H9 (cell line): ENCODE data around the gene CLDN10. TPM values are rescaled to one million over a fixed set of nuclear protein-coding genes. Genes with fewer than 3 reads are reported as not detected.

Experiments
- DNase-seq: peaks from one replicate; pipeline ENCODE4 v3.0.0-alpha.2; 2017
- H2AFZ ChIP-seq: one replicate; pipeline ENCODE4 v1.6.1; 2013; ENCODE audit warnings: mild to moderate bottlenecking, low read length, control low read depth, moderate library complexity
- H2AK5ac ChIP-seq: 2 replicates; pipeline ENCODE4 v1.6.1; 2013; ENCODE audit warnings: low read length, control low read depth, mixed read lengths; ENCODE audit not compliant: insufficient read length
- H2BK120ac ChIP-seq: one replicate; pipeline ENCODE4 v1.6.1; 2013; ENCODE audit warnings: low read depth, mild to moderate bottlenecking, low read length, control low read depth, inconsistent platforms; ENCODE audit not compliant: poor library complexity, severe bottlenecking
- H2BK12ac ChIP-seq: 2 replicates; pipeline ENCODE4 v1.6.1; 2013; ENCODE audit warnings: low read length, control low read depth, mixed read lengths, low read depth; ENCODE audit not compliant: insufficient read length
- H2BK15ac ChIP-seq: 2 replicates; pipeline ENCODE4 v1.6.1; 2013; ENCODE audit warnings: low read depth, low read length, control low read depth
- H2BK20ac ChIP-seq: one replicate; pipeline ENCODE4 v1.6.1; 2013; ENCODE audit warnings: low read depth, mild to moderate bottlenecking, low read length, control low read depth, inconsistent platforms; ENCODE audit not compliant: poor library complexity, severe bottlenecking
- H2BK5ac ChIP-seq: 2 replicates; pipeline ENCODE4 v1.6.1; 2013; ENCODE audit warnings: low read length, control low read depth, mixed read lengths; ENCODE audit not compliant: insufficient read length
- H3K14ac ChIP-seq: 2 replicates; pipeline ENCODE4 v1.6.1; 2013; ENCODE audit warnings: low read length, control low read depth; ENCODE audit not compliant: insufficient read depth
- H3K18ac ChIP-seq: 2 replicates; pipeline ENCODE4 v1.6.1; 2013; ENCODE audit warnings: low read depth, mild to moderate bottlenecking, mixed read lengths, low read length, control low read depth; ENCODE audit not compliant: insufficient read length
- H3K23ac ChIP-seq: 2 replicates; pipeline ENCODE4 v1.6.1; 2013; ENCODE audit warnings: low read length, control low read depth, mixed read lengths, low read depth; ENCODE audit not compliant: insufficient read length
- H3K23me2 ChIP-seq: 2 replicates; pipeline ENCODE4 v1.6.1; 2013; ENCODE audit warnings: low read depth, mild to moderate bottlenecking, mixed read lengths, low read length, control low read depth; ENCODE audit not compliant: insufficient read length, poor library complexity, severe bottlenecking
- H3K27ac ChIP-seq: 2 replicates; pipeline ENCODE4 v1.5.1; 2013; ENCODE audit warnings: low read length, control low read depth, mixed read lengths, low read depth; ENCODE audit not compliant: insufficient read length
- H3K27me3 ChIP-seq: 2 replicates; pipeline ENCODE4 v1.6.1; 2013; ENCODE audit warnings: low read length, control low read depth, inconsistent platforms; ENCODE audit not compliant: insufficient read depth
- H3K4ac ChIP-seq: 2 replicates; pipeline ENCODE4 v1.6.1; 2013; ENCODE audit warnings: low read depth, mild to moderate bottlenecking, control low read depth, inconsistent platforms, low read length, moderate library complexity
- H3K4me1 ChIP-seq: 2 replicates; pipeline ENCODE4 v1.6.1; 2013; ENCODE audit warnings: low read length, control low read depth, inconsistent platforms; ENCODE audit not compliant: insufficient read depth
- H3K4me2 ChIP-seq: 2 replicates; pipeline ENCODE4 v1.6.1; 2013; ENCODE audit warnings: low read length, control low read depth, mixed read lengths; ENCODE audit not compliant: insufficient read length, insufficient read depth
- H3K56ac ChIP-seq: 2 replicates; pipeline ENCODE4 v1.6.1; 2013; ENCODE audit warnings: low read depth, mild to moderate bottlenecking, mixed read lengths, low read length, control low read depth; ENCODE audit not compliant: insufficient read length
- H3K79me1 ChIP-seq: 2 replicates; pipeline ENCODE4 v1.6.1; 2013; ENCODE audit warnings: low read depth, mild to moderate bottlenecking, moderate library complexity, low read length, control low read depth, inconsistent platforms; ENCODE audit not compliant: insufficient read depth, poor library complexity, severe bottlenecking
- H3K79me2 ChIP-seq: 2 replicates; pipeline ENCODE4 v1.6.1; 2013; ENCODE audit warnings: low read length, control low read depth, inconsistent platforms; ENCODE audit not compliant: insufficient read depth
- H3K9ac ChIP-seq: 2 replicates; pipeline ENCODE4 v1.6.1; 2013; ENCODE audit warnings: low read length, control low read depth, mixed read lengths; ENCODE audit not compliant: insufficient read length; ENCODE audit errors: extremely low read depth
- H3K9me3 ChIP-seq: one replicate; pipeline ENCODE4 v1.6.1; 2013; ENCODE audit warnings: low read depth, low read length, inconsistent platforms; ENCODE audit not compliant: control insufficient read depth
- H3T11ph ChIP-seq: one replicate; pipeline ENCODE4 v1.6.1; 2013; ENCODE audit warnings: mild to moderate bottlenecking, low read length, control low read depth, inconsistent platforms
- H4K20me1 ChIP-seq: one replicate; pipeline ENCODE4 v1.6.1; 2013; ENCODE audit not compliant: control insufficient read depth, insufficient read length, insufficient read depth
- H4K5ac ChIP-seq: 2 replicates; pipeline ENCODE4 v1.6.1; 2013; ENCODE audit warnings: low read depth, mild to moderate bottlenecking, mixed read lengths, low read length, control low read depth; ENCODE audit not compliant: insufficient read length
- H4K8ac ChIP-seq: replicated peaks from 2 replicates; pipeline ENCODE4 v1.6.1; 2013; ENCODE audit warnings: low read length, control low read depth, mixed read lengths, low read depth; ENCODE audit not compliant: insufficient read length
- H4K91ac ChIP-seq: 2 replicates; pipeline ENCODE4 v1.6.1; 2013; ENCODE audit warnings: low read depth, mild to moderate bottlenecking, moderate library complexity, mixed read lengths, low read length, control low read depth; ENCODE audit not compliant: insufficient read length
- H3K27ac Mint-ChIP-seq, 3 experiments: 2 replicates in 2 of 3; 3 replicates in 1 of 3; pipeline ENCODE4 v1.8.0; 2020 to 2021; ENCODE audit warnings: mixed read lengths in 3 of 3, mild to moderate bottlenecking in 1 of 3, moderate library complexity in 1 of 3
- H3K27me3 Mint-ChIP-seq: 2 replicates; pipeline ENCODE4 v1.8.0; 2021; ENCODE audit warnings: low read depth, mild to moderate bottlenecking, moderate library complexity, mixed read lengths
- H3K36me3 Mint-ChIP-seq, 3 experiments: 2 replicates in 2 of 3; 3 replicates in 1 of 3; pipeline ENCODE4 v1.8.0; 2020 to 2021; ENCODE audit warnings: low read depth in 3 of 3, mixed read lengths in 3 of 3; ENCODE audit not compliant: insufficient read depth in 1 of 3
- H3K4me1 Mint-ChIP-seq, 2 experiments: 2 replicates each; pipeline ENCODE4 v1.8.0; 2020; ENCODE audit warnings: mixed read lengths in 2 of 2
- H3K4me3 Mint-ChIP-seq, 2 experiments: 2 replicates in 1 of 2; 3 replicates in 1 of 2; pipeline ENCODE4 v1.8.0; 2020 to 2021; ENCODE audit warnings: mild to moderate bottlenecking in 2 of 2, mixed read lengths in 2 of 2, moderate library complexity in 1 of 2
- H3K9me3 Mint-ChIP-seq, 2 experiments: 2 replicates in 1 of 2; 3 replicates in 1 of 2; pipeline ENCODE4 v1.8.0; 2020; ENCODE audit warnings: mild to moderate bottlenecking in 2 of 2, mixed read lengths in 2 of 2, moderate library complexity in 1 of 2
- CTCF ChIP-seq: fragments of 200-600 bp; sonication (generic); conservative IDR thresholded peaks from 3 replicates; pipeline ENCODE4 v1.8.0; 2021; ENCODE audit warnings: antibody characterized with exemption, mild to moderate bottlenecking
- WGBS: extraction: QIAGEN DNeasy Blood & Tissue Kit; methylation state at CpG from one replicate; pipeline ENCODE4 v1.1.7; 2013; ENCODE audit warnings: missing lambda C conversion rate, low lambda C conversion rate, mixed read lengths; ENCODE audit not compliant: insufficient read length; ENCODE audit errors: extremely low coverage; 5-methylcytosine and 5-hydroxymethylcytosine counted together
- total RNA-seq: library from RNA; stranded (reverse); gene quantifications from 2 replicates; pipeline ENCODE4 v1.2.1, GENCODE V29; 2021

The CLDN10 gene
- total RNA-seq, 1 experiment from 2014 or later = 20.7 TPM

GRCh38 chr13:95533545-95534160, 18.9 kb upstream of the CLDN10 start:
- Histone ChIP-seq H2AK5ac (no peak overlapping the region), H2AFZ (no peak overlapping the region), H3K4ac (no peak overlapping the region), H3K27me3 (no peaks in the 10 kb centered on the region), H3K4me2 (no peak overlapping the region), H3K79me2 (no peaks in the 10 kb centered on the region), H2BK15ac (no peak overlapping the region), H2BK120ac (no peak overlapping the region), H3K4me1 (no peaks in the 10 kb centered on the region), H3K56ac (no peak overlapping the region), H3K23me2 (no peaks in the 10 kb centered on the region), H4K20me1 (no peaks in the 10 kb centered on the region), H3K14ac (no peak overlapping the region), H2BK12ac (no peak overlapping the region), H3K9me3 (no peaks in the 10 kb centered on the region), H3K18ac (no peak overlapping the region), H4K5ac (no peak overlapping the region), H3K23ac (no peak overlapping the region), H3K79me1 (no peaks in the 10 kb centered on the region), H4K91ac (no peak overlapping the region), H2BK5ac (no peak overlapping the region), H3K27ac (no peak overlapping the region), H4K8ac (no peak overlapping the region), H2BK20ac (no peak overlapping the region), H3T11ph (no peak overlapping the region), H3K9ac (no peak overlapping the region)
- WGBS = no CpG with 5 or more reads among the region's 7 CpGs
- Mint-ChIP-seq H3K27ac (peak overlapping the region in 2 of 3 experiments; percentile 24 to 36; a peak in 3 of 7 replicates), H3K9me3 (no peaks in the 10 kb centered on the region), H3K36me3 (no peaks in the 10 kb centered on the region), H3K27me3 (no peaks in the 10 kb centered on the region), H3K4me3 (no peak overlapping the region), H3K4me1 (peaks cover 23 to 24% of the 10 kb centered on the region in 2 experiments)
- no peak for TF ChIP-seq CTCF
- DNase-seq = peak; percentile 53
